Bronchial epithelial cell (primary cell): ENCODE results near the gene GRK7. TPM values are rescaled to one million over a fixed set of nuclear protein-coding genes. Genes with fewer than 3 reads are reported as not detected.

Source experiments
- DNase-seq: peaks from one replicate; pipeline ENCODE4 v3.0.0-alpha.2; 2010; ENCODE audit warnings: low read depth
- FAIRE-seq: peaks from 2 replicates; lab custom pipeline; 2011; peaks lifted over from hg19 to GRCh38; lab: Jason Lieb, UNC
- H3K27me3 ChIP-seq: 2 replicates; pipeline ENCODE4 v1.5.1; 2011; ENCODE audit warnings: low read length; ENCODE audit not compliant: control insufficient read depth, insufficient read depth
- H3K36me3 ChIP-seq: 2 replicates; pipeline ENCODE4 v1.5.1; 2011; ENCODE audit warnings: low read length; ENCODE audit not compliant: control insufficient read depth, insufficient read depth
- H3K4me3 ChIP-seq: 2 replicates; pipeline ENCODE4 v1.5.1; 2011; ENCODE audit warnings: mild to moderate bottlenecking, low read depth, low read length, control low read depth
- total RNA-seq: library from RNA; depleted of rRNA; stranded (reverse); fragments of >200 nt; gene quantifications from 2 replicates; pipeline ENCODE4 v1.2.1, GENCODE V29; 2014
- TF ChIP-seq, protein P1 (sequence below): IDR thresholded peaks from 2 replicates; pipeline ENCODE4 v1.5.1; 2011; ENCODE audit warnings: mild to moderate bottlenecking, moderate library complexity, low read length, control low read depth, inconsistent platforms; ENCODE audit not compliant: insufficient read depth, severe bottlenecking

The GRK7 gene
- total RNA-seq, 1 donor from 2014 or later, result not detected

DNA sequence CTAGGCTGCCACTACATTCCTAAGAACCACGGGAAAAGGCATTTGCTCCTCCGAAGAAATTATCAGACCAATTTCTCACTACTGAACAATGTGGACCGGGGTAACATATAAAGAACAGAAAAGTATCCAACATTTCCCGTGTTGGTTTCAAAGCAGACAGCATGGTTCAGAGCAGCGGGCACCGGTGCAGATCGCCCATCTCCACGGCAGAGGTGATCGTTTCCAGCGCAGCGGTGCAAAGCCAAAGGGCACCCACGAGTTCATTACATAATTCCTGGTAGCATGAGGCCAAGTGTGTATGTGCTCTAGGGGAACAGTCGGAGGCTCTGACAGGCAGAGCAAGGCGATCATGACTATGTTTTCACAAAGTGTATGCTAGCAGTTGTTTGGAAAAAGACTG lies 13.2 kb downstream of the GRK7 start:
- Histone ChIP-seq H3K36me3 (no peaks in the 10 kb centered on the region), H3K4me3 (no peak overlapping the region), H3K27me3 (no peaks in the 10 kb centered on the region)
- TF ChIP-seq, protein P1, sequence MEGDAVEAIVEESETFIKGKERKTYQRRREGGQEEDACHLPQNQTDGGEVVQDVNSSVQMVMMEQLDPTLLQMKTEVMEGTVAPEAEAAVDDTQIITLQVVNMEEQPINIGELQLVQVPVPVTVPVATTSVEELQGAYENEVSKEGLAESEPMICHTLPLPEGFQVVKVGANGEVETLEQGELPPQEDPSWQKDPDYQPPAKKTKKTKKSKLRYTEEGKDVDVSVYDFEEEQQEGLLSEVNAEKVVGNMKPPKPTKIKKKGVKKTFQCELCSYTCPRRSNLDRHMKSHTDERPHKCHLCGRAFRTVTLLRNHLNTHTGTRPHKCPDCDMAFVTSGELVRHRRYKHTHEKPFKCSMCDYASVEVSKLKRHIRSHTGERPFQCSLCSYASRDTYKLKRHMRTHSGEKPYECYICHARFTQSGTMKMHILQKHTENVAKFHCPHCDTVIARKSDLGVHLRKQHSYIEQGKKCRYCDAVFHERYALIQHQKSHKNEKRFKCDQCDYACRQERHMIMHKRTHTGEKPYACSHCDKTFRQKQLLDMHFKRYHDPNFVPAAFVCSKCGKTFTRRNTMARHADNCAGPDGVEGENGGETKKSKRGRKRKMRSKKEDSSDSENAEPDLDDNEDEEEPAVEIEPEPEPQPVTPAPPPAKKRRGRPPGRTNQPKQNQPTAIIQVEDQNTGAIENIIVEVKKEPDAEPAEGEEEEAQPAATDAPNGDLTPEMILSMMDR, result no peak
- DNase-seq (no peak), FAIRE-seq (no peak)

DNA sequence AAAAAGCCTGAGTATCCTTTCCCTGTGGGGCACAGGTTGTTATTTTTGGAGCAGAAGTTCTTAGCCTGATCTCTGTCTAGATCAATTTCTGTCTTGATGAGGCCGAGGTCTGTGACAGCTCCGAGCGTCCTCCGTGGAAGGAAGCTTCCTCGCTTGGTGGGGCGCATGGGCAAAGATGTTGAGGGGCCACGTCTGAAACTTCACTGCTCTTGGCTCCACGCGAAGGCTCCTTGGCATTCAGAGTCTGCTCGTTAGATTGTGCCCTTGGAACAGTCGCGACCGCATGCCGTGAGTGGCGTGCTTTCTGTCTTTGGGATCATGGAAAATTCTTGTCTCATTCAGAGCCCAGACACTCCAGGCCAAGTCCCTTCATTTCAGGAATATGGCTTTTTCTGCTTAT lies 13.7 kb downstream of the GRK7 start:
- DNase-seq (no peak), FAIRE-seq (no peak)
- no peaks in the 10 kb centered on the region for H3K27me3 ChIP-seq
- H3K4me3 ChIP-seq, result no peak overlapping the region
- TF ChIP-seq, protein P1, result no peak
- no peaks in the 10 kb centered on the region for H3K36me3 ChIP-seq

GRCh38 chr3:141777957-141778813 lies 15.0 kb downstream of the GRK7 start:
- FAIRE-seq (no peak), DNase-seq (no peak)
- Histone ChIP-seq H3K27me3 (no peaks in the 10 kb centered on the region), H3K36me3 (no peaks in the 10 kb centered on the region), H3K4me3 (no peak overlapping the region)
- TF ChIP-seq, protein P1, result no peak

- FAIRE-seq (peak; percentile 43), DNase-seq (no peak)
- no peak overlapping the region for H3K4me3 ChIP-seq
- H3K36me3 ChIP-seq, result no peaks in the 10 kb centered on the region
- H3K27me3 ChIP-seq, result no peaks in the 10 kb centered on the region
- TF ChIP-seq, protein P1, result no peak
These were observed 16.5 kb downstream of the GRK7 start for GRCh38 chr3:141779667-141780066.

GRCh38 chr3:141782386-141782932 lies 19.3 kb downstream of the GRK7 start:
- Histone ChIP-seq H3K4me3 (no peak overlapping the region), H3K36me3 (no peaks in the 10 kb centered on the region), H3K27me3 (no peaks in the 10 kb centered on the region)
- DNase-seq (peak; percentile 65), FAIRE-seq (no peak)
- TF ChIP-seq, protein P1, result peak; percentile 45

- TF ChIP-seq, protein P1, result no peak
- FAIRE-seq, result no peak
- no peaks in the 10 kb centered on the region for H3K36me3 ChIP-seq
- no peak for DNase-seq
- H3K4me3 ChIP-seq, result no peak overlapping the region
- no peaks in the 10 kb centered on the region for H3K27me3 ChIP-seq
These were observed 20.4 kb downstream of the GRK7 start for GRCh38 chr3:141783632-141784031.
